Measurements from ENCODE around the gene PPP6R3. TPM values are rescaled to one million over a fixed set of nuclear protein-coding genes. Genes with fewer than 3 reads are reported as not detected.
"Not testable (repeated sequence)": the region's sequence is repeated elsewhere in the genome, so short reads cannot be mapped to it uniquely, and the experiment has no call there.

PPP6R3 gene
- total RNA-seq, 1 donor from 2014 or later: 126 TPM

- H3K36me3 Mint-ChIP-seq (ENCODE audit: low read depth): peaks cover 54% of the 10 kb centered on the region
- H3K27me3 Mint-ChIP-seq (ENCODE audit: low read depth): no peaks in the 10 kb centered on the region
- H3K4me3 Mint-ChIP-seq (ENCODE audit: low read depth): peak overlapping the region; percentile 15
- intact Hi-C loops (cut with micrococcal nuclease): no loop called here
- H3K4me1 Mint-ChIP-seq (ENCODE audit: low read depth): peaks cover 80% of the 10 kb centered on the region
- peak overlapping the region; percentile 51 for H3K27ac Mint-ChIP-seq
- H3K9me3 Mint-ChIP-seq: no peaks in the 10 kb centered on the region
- DNase-seq (ENCODE audit: low spot score): no peak
Measured at GRCh38 chr11:68468217-68468828, 7.8 kb downstream of the PPP6R3 start.

- Mint-ChIP-seq H3K27me3 (ENCODE audit: low read depth) (no peaks in the 10 kb centered on the region), H3K9me3 (no peaks in the 10 kb centered on the region), H3K36me3 (ENCODE audit: low read depth) (peaks cover 56% of the 10 kb centered on the region), H3K4me1 (ENCODE audit: low read depth) (peaks cover 82% of the 10 kb centered on the region), H3K4me3 (ENCODE audit: low read depth) (no peak overlapping the region), H3K27ac (peak overlapping the region; percentile 17)
- intact Hi-C loops (cut with micrococcal nuclease): no loop called here
- DNase-seq (ENCODE audit: low spot score): no peak
Measured at GRCh38 chr11:68469122-68469521, 8.6 kb downstream of the PPP6R3 start.

GRCh38 chr11:68469642-68470041, 9.1 kb downstream of the PPP6R3 start:
- Mint-ChIP-seq H3K27ac (peak overlapping the region; percentile 17), H3K4me3 (ENCODE audit: low read depth) (no peak overlapping the region), H3K9me3 (no peaks in the 10 kb centered on the region), H3K27me3 (ENCODE audit: low read depth) (no peaks in the 10 kb centered on the region), H3K4me1 (ENCODE audit: low read depth) (peaks cover 77% of the 10 kb centered on the region), H3K36me3 (ENCODE audit: low read depth) (peaks cover 60% of the 10 kb centered on the region)
- intact Hi-C loops (cut with micrococcal nuclease): no loop called here
- no peak for DNase-seq (ENCODE audit: low spot score)

GRCh38 chr11:68470304-68470811, 9.8 kb downstream of the PPP6R3 start:
- peak overlapping the region; percentile 52 for H3K4me3 Mint-ChIP-seq (ENCODE audit: low read depth)
- H3K27me3 Mint-ChIP-seq (ENCODE audit: low read depth): no peaks in the 10 kb centered on the region
- intact Hi-C loops (cut with micrococcal nuclease): no loop called here
- H3K4me1 Mint-ChIP-seq (ENCODE audit: low read depth): peaks cover 75% of the 10 kb centered on the region
- H3K27ac Mint-ChIP-seq: peak overlapping the region; percentile 56
- no peak for DNase-seq (ENCODE audit: low spot score)
- peaks cover 62% of the 10 kb centered on the region for H3K36me3 Mint-ChIP-seq (ENCODE audit: low read depth)
- no peaks in the 10 kb centered on the region for H3K9me3 Mint-ChIP-seq

GRCh38 chr11:68471360-68472340, 11.1 kb downstream of the PPP6R3 start:
- peaks cover 67% of the 10 kb centered on the region for H3K4me1 Mint-ChIP-seq (ENCODE audit: low read depth)
- no peaks in the 10 kb centered on the region for H3K9me3 Mint-ChIP-seq
- intact Hi-C loops (cut with micrococcal nuclease): loop anchor here (1.0 to 2.0 kb wide), 2 partner anchors 11 to 79 kb away; partner anchors contain the start of gene PPP6R3
- DNase-seq (ENCODE audit: low spot score): peak; percentile 35
- H3K27me3 Mint-ChIP-seq (ENCODE audit: low read depth): no peaks in the 10 kb centered on the region
- H3K36me3 Mint-ChIP-seq (ENCODE audit: low read depth): peaks cover 63% of the 10 kb centered on the region
- peak overlapping the region; percentile 73 for H3K4me3 Mint-ChIP-seq (ENCODE audit: low read depth)
- peak overlapping the region; percentile 87 for H3K27ac Mint-ChIP-seq

GRCh38 chr11:68472778-68473177, 12.2 kb downstream of the PPP6R3 start:
- H3K36me3 Mint-ChIP-seq (ENCODE audit: low read depth): peaks cover 70% of the 10 kb centered on the region
- intact Hi-C loops (cut with micrococcal nuclease): loop anchor here (1.0 to 2.0 kb wide), 2 partner anchors 12 to 78 kb away; partner anchors contain the start of gene PPP6R3
- H3K9me3 Mint-ChIP-seq: no peaks in the 10 kb centered on the region
- H3K27me3 Mint-ChIP-seq (ENCODE audit: low read depth): no peaks in the 10 kb centered on the region
- H3K27ac Mint-ChIP-seq: no peak overlapping the region
- no peak overlapping the region for H3K4me3 Mint-ChIP-seq (ENCODE audit: low read depth)
- H3K4me1 Mint-ChIP-seq (ENCODE audit: low read depth): peaks cover 66% of the 10 kb centered on the region
- DNase-seq (ENCODE audit: low spot score): no peak

GRCh38 chr11:68473693-68474092, 13.1 kb downstream of the PPP6R3 start:
- Mint-ChIP-seq H3K36me3 (ENCODE audit: low read depth) (peaks cover 67% of the 10 kb centered on the region), H3K4me3 (ENCODE audit: low read depth) (no peak overlapping the region), H3K27ac (peak overlapping the region; percentile 24), H3K27me3 (ENCODE audit: low read depth) (no peaks in the 10 kb centered on the region), H3K9me3 (no peaks in the 10 kb centered on the region), H3K4me1 (ENCODE audit: low read depth) (peaks cover 58% of the 10 kb centered on the region)
- intact Hi-C loops (cut with micrococcal nuclease): loop anchor here (2.0 kb wide), 1 partner anchor 77 kb away; no protein-coding TSS in a partner anchor
- no peak for DNase-seq (ENCODE audit: low spot score)

GRCh38 chr11:68475626-68476025, 15.1 kb downstream of the PPP6R3 start:
- intact Hi-C loops (cut with micrococcal nuclease); H3K9me3 Mint-ChIP-seq; DNase-seq (ENCODE audit: low spot score); H3K4me3 Mint-ChIP-seq (ENCODE audit: low read depth); H3K27ac Mint-ChIP-seq; H3K27me3 Mint-ChIP-seq (ENCODE audit: low read depth): not testable (repeated sequence)
- Mint-ChIP-seq H3K36me3 (ENCODE audit: low read depth) (peaks cover 77% of the 10 kb centered on the region), H3K4me1 (ENCODE audit: low read depth) (peaks cover 49% of the 10 kb centered on the region)

- peaks cover 73% of the 10 kb centered on the region for H3K36me3 Mint-ChIP-seq (ENCODE audit: low read depth)
- H3K27ac Mint-ChIP-seq: no peak overlapping the region
- intact Hi-C loops (cut with micrococcal nuclease): no loop called here
- H3K9me3 Mint-ChIP-seq: peaks cover 8% of the 10 kb centered on the region
- DNase-seq (ENCODE audit: low spot score): no peak
- H3K4me1 Mint-ChIP-seq (ENCODE audit: low read depth): peaks cover 23% of the 10 kb centered on the region
- no peak overlapping the region for H3K4me3 Mint-ChIP-seq (ENCODE audit: low read depth)
- H3K27me3 Mint-ChIP-seq (ENCODE audit: low read depth): no peaks in the 10 kb centered on the region
Measured at GRCh38 chr11:68479390-68479789, 18.8 kb downstream of the PPP6R3 start.

- no peak for DNase-seq (ENCODE audit: low spot score)
- peaks cover 21% of the 10 kb centered on the region for H3K4me1 Mint-ChIP-seq (ENCODE audit: low read depth)
- H3K36me3 Mint-ChIP-seq (ENCODE audit: low read depth): peaks cover 74% of the 10 kb centered on the region
- peaks cover 8% of the 10 kb centered on the region for H3K9me3 Mint-ChIP-seq
- H3K4me3 Mint-ChIP-seq (ENCODE audit: low read depth): no peak overlapping the region
- no peak overlapping the region for H3K27ac Mint-ChIP-seq
- no peaks in the 10 kb centered on the region for H3K27me3 Mint-ChIP-seq (ENCODE audit: low read depth)
- intact Hi-C loops (cut with micrococcal nuclease): no loop called here
Measured at GRCh38 chr11:68480193-68480592, 19.6 kb downstream of the PPP6R3 start.

GRCh38 chr11:68480852-68481510, 20.4 kb downstream of the PPP6R3 start:
- Mint-ChIP-seq H3K27me3 (ENCODE audit: low read depth) (no peaks in the 10 kb centered on the region), H3K27ac (no peak overlapping the region), H3K9me3 (peaks cover 8% of the 10 kb centered on the region), H3K4me3 (ENCODE audit: low read depth) (no peak overlapping the region), H3K4me1 (ENCODE audit: low read depth) (peaks cover 24% of the 10 kb centered on the region), H3K36me3 (ENCODE audit: low read depth) (peaks cover 72% of the 10 kb centered on the region)
- no peak for DNase-seq (ENCODE audit: low spot score)
- intact Hi-C loops (cut with micrococcal nuclease): no loop called here

- Mint-ChIP-seq H3K36me3 (ENCODE audit: low read depth) (peaks cover 73% of the 10 kb centered on the region), H3K27me3 (ENCODE audit: low read depth) (no peaks in the 10 kb centered on the region), H3K9me3 (peaks cover 10% of the 10 kb centered on the region), H3K4me3 (ENCODE audit: low read depth) (no peak overlapping the region), H3K4me1 (ENCODE audit: low read depth) (peaks cover 29% of the 10 kb centered on the region), H3K27ac (no peak overlapping the region)
- no peak for DNase-seq (ENCODE audit: low spot score)
- intact Hi-C loops (cut with micrococcal nuclease): no loop called here
Measured at GRCh38 chr11:68481579-68482240, 21.2 kb downstream of the PPP6R3 start.
